GM06990 (cell line): Measurements from ENCODE around the gene ZNF860.
"Not testable (repeated sequence)": the region's sequence is repeated elsewhere in the genome, so short reads cannot be mapped to it uniquely, and the experiment has no call there.

Source experiments
- DNase-seq: peaks from one replicate; pipeline ENCODE4 v3.0.0-alpha.2; 2011; ENCODE audit not compliant: insufficient read length; ENCODE audit errors: extremely low read depth
- H3K27me3 ChIP-seq: replicated peaks from 2 replicates; pipeline ENCODE4 v1.6.0; 2011; ENCODE audit warnings: low read length; ENCODE audit not compliant: control insufficient read depth, insufficient read depth
- H3K36me3 ChIP-seq: 2 replicates; pipeline ENCODE4 v1.5.1; 2011; ENCODE audit warnings: low read length; ENCODE audit not compliant: control insufficient read depth, insufficient read depth
- H3K4me3 ChIP-seq: replicated peaks from 2 replicates; pipeline ENCODE4 v1.5.1; 2011; ENCODE audit warnings: low read depth, mild to moderate bottlenecking, control low read depth, low read length
- TF ChIP-seq, protein P1 (sequence below): IDR thresholded peaks from 2 replicates; pipeline ENCODE4 v1.5.1; 2011; ENCODE audit warnings: low read length, control low read depth, mild to moderate bottlenecking, inconsistent platforms; ENCODE audit not compliant: insufficient read depth, poor library complexity, severe bottlenecking

The ZNF860 gene

DNA sequence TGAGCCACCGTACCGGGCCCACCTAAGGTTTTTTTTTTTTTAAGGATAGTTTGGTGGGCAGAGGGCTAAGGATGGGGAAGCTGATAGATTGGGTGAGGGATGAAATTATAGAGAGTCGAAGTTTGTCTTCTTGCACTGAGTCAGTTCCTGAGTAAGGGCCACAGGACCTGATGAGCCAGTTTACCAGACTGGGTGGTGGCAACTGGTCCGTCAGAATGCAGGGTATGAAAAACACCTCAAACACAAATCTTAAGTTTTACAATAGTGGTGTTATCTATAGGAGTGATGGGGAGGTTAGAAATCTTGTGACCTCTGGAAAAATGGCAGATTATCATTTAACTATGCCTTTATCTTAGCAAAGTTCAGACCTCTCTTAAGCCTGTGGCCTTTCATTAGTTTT, 2.8 kb downstream of the ZNF860 start:
- DNase-seq = no peak

GRCh38 chr3:31985831-31986230, 4.3 kb downstream of the ZNF860 start:
- TF ChIP-seq, protein P1, sequence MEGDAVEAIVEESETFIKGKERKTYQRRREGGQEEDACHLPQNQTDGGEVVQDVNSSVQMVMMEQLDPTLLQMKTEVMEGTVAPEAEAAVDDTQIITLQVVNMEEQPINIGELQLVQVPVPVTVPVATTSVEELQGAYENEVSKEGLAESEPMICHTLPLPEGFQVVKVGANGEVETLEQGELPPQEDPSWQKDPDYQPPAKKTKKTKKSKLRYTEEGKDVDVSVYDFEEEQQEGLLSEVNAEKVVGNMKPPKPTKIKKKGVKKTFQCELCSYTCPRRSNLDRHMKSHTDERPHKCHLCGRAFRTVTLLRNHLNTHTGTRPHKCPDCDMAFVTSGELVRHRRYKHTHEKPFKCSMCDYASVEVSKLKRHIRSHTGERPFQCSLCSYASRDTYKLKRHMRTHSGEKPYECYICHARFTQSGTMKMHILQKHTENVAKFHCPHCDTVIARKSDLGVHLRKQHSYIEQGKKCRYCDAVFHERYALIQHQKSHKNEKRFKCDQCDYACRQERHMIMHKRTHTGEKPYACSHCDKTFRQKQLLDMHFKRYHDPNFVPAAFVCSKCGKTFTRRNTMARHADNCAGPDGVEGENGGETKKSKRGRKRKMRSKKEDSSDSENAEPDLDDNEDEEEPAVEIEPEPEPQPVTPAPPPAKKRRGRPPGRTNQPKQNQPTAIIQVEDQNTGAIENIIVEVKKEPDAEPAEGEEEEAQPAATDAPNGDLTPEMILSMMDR = no peak
- Histone ChIP-seq H3K4me3 (no peak overlapping the region), H3K36me3 (no peaks in the 10 kb centered on the region), H3K27me3 (peaks cover 5% of the 10 kb centered on the region; the same call in 1 of the 2 replicates)
- DNase-seq = no peak

More for the DNA sequence above, 2.8 kb downstream of the ZNF860 start:
- Histone ChIP-seq H3K27me3 (peaks cover 5% of the 10 kb centered on the region; the same call in 1 of the 2 replicates), H3K4me3 (no peak overlapping the region), H3K36me3 (no peaks in the 10 kb centered on the region)
- TF ChIP-seq, protein P1 = no peak

GRCh38 chr3:31988271-31988670, 6.7 kb downstream of the ZNF860 start:
- TF ChIP-seq, protein P1 = no peak
- H3K36me3 ChIP-seq = no peaks in the 10 kb centered on the region
- H3K4me3 ChIP-seq = no peak overlapping the region
- no peaks in the 10 kb centered on the region for H3K27me3 ChIP-seq
- DNase-seq = no peak

GRCh38 chr3:31992995-31993394, 11.4 kb downstream of the ZNF860 start:
- H3K27me3 ChIP-seq, DNase-seq, H3K36me3 ChIP-seq, H3K4me3 ChIP-seq: not testable (repeated sequence)

GRCh38 chr3:31993843-31994242, 12.3 kb downstream of the ZNF860 start:
- Histone ChIP-seq H3K4me3 (no peak overlapping the region), H3K36me3 (no peaks in the 10 kb centered on the region), H3K27me3 (no peaks in the 10 kb centered on the region)
- TF ChIP-seq, protein P1 = no peak
- DNase-seq = no peak

GRCh38 chr3:31995026-31995425, 13.5 kb downstream of the ZNF860 start:
- not testable (repeated sequence) for H3K27me3 ChIP-seq, H3K4me3 ChIP-seq, DNase-seq, H3K36me3 ChIP-seq

DNA sequence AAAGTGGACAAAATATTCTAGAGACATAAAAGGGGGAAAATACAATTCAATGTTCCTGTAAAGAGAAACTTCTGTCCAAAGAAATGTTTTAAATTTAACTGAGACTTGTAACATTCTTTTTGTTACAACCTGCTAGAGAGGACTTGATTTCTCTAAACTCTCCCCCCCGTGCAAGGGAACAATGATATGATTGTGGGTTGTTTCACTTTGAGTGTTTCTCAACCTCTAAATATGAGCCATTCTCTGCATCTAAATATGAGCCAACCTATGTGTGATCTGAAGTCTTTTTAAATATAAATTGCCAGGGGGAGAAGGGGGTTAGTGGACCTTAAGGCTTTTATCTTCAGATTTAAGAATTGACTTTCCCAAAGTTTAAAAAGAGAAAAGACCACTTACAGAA, 14.6 kb downstream of the ZNF860 start:
- H3K36me3 ChIP-seq = no peaks in the 10 kb centered on the region
- DNase-seq = no peak
- H3K27me3 ChIP-seq = no peaks in the 10 kb centered on the region
- TF ChIP-seq, protein P1 = no peak
- no peak overlapping the region for H3K4me3 ChIP-seq
